A172 (cell line): ENCODE measurements around the gene C11orf91. TPM values are rescaled to one million over a fixed set of nuclear protein-coding genes. Genes with fewer than 3 reads are reported as not detected.

ENCODE experiments used
- DNase-seq: peaks from one replicate; pipeline ENCODE4 v3.0.0-alpha.2; 2015; ENCODE audit warnings: low spot score
- total RNA-seq: library from RNA; depleted of rRNA; stranded (reverse); fragments of >200 nt; shearing (Covaris generic); gene quantifications from 2 replicates; pipeline ENCODE4 v1.2.3, GENCODE V29; 2014; rRNA removed

The C11orf91 gene
- total RNA-seq, 1 experiment from 2014 or later = not detected

DNA sequence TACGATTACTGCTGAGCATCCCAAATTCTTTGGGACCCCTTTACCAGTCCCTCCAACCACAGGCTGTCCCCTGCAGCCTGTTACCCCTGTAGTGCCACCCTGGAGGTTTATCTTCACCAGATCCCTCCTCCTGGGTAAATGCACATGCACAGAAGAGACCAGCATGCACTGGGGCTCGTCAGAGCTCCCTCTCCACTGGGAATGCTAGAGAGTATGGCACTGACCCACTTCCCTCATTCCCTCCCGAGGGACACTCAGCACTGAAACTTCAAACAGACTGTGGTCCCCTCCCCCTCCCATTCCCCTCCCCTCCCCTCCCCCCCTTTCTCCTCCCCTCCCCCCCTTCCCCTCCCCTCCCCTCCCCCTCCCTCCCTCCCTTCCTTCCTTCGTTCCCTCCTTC lies 49.1 kb downstream of the C11orf91 start:
- DNase-seq = no peak

DNA sequence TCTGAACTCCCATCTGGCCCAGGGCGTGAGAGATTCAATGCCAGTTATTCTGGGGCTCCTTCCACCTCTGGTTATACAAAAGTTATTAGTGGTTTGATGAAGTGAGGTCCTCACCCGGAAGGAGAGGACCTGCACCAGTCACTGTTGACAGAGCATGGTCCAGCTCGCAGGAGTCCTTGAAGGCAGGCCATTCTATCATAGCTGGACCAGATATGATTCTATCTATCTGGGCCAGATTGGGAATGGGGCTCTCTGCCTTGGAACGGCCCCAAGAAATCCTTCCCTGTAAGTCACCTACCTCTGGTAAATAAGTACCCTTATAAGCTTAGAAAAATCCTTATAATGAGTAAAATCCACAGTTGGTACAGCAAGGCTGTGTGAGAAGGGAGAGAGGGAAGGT lies 50.7 kb downstream of the C11orf91 start:
- no peak for DNase-seq

Other genes starting within 250 kb of the C11orf91 start
- gene CD59, start 35.6 kb upstream of the C11orf91 start, total RNA-seq = 615 and 682 TPM in 2 replicates
- gene FBXO3, start 73.7 kb upstream of the C11orf91 start, total RNA-seq = 64.8 and 66.4 TPM in 2 replicates
- gene LMO2, start 191.2 kb upstream of the C11orf91 start, total RNA-seq = 0.65 and 0.98 TPM in 2 replicates